Esophagus squamous epithelium (tissue), 4 donors: ENCODE measurements around the gene BDNF.

ENCODE experiments used
- CTCF ChIP-seq, 6 experiments: fragments of 450-650 bp in 4 of 6; fragments of 200-600 bp in 2 of 6; sonication (generic) in 2 of 6; IDR thresholded peaks; one replicate each; pipeline ENCODE4 v1.5.1; 2016 to 2019; ENCODE audit warnings: antibody characterized with exemption in 6 of 6, mild to moderate bottlenecking in 4 of 6, moderate library complexity in 4 of 6
- POLR2A ChIP-seq, 4 donors: fragments of 450-650 bp; IDR thresholded peaks; one replicate each; pipeline ENCODE4 v1.6.1; 2017; ENCODE audit warnings: antibody characterized with exemption in 4 of 4, mild to moderate bottlenecking in 4 of 4, moderate library complexity in 3 of 4

- no peak for TF ChIP-seq CTCF (IDR thresholded peaks at IDR 0.05)
- no peak for TF ChIP-seq POLR2A (IDR thresholded peaks at IDR 0.05)
Observed at GRCh38 chr11:27688076-27688475, 12.2 kb downstream of the BDNF start.
